ENCODE results near the gene MIER2.

The MIER2 gene

DNA sequence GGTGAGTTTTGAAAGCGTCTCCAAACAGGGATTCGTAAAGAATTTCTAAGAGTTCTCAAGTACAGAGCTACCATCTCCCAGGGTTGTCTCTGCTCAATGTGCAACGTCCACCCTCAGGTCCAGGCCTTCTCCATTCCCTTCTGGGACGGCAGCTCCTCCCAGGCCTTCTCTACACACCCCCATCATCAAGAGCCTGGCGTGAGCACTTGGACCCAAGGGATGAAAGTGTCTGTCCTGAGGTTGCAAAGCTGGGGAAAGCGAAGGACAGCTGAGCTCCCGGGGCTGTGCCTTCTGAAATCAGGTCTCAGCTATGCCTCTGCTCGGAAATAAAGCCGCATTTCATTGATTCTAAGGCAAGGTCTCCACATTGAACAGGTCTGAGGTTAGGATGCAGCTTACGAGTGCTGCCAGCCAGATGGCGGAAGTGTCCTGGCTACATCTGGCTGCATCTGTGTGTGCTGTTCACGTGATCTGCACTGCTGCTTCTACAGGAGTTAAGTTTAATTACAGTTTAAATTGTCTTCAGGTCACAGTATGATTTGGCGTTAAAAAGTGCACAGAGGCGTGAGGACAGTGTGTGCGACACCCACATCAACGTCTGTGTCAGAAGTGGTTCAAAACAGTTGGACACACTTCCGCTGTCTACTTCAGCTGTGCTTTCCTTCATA, 27.0 kb upstream of the MIER2 start:
- H3K4me1 ChIP-seq (ENCODE audit: control insufficient read depth, low read length) = peaks cover 20% of the 10 kb centered on the region
- no peaks in the 10 kb centered on the region for H3K36me3 ChIP-seq (ENCODE audit: control insufficient read depth, low read length)
- peak overlapping the region; percentile 61 for H3K4me2 ChIP-seq (ENCODE audit: low read length)
- peak overlapping the region; percentile 41 for H3K4me3 ChIP-seq (ENCODE audit: low read length)
- no peaks in the 10 kb centered on the region for H3F3A ChIP-seq (ENCODE audit: control insufficient read depth, insufficient read depth)
- no peaks in the 10 kb centered on the region for H3K79me2 ChIP-seq (ENCODE audit: control insufficient read depth, low read length)
- H4K20me1 ChIP-seq (ENCODE audit: control insufficient read depth, insufficient read depth, low read depth, low read length) = no peaks in the 10 kb centered on the region
- H3K27ac ChIP-seq (ENCODE audit: low read depth, low read length) = peak overlapping the region; percentile 59
- H3K9me3 ChIP-seq (ENCODE audit: control insufficient read depth, insufficient read depth, low read length) = no peaks in the 10 kb centered on the region
- no peaks in the 10 kb centered on the region for H3K27me3 ChIP-seq (ENCODE audit: control insufficient read depth, low read length)
- H3K9me2 ChIP-seq (replicated peaks; ENCODE audit: control insufficient read depth, low read length) = no peaks in the 10 kb centered on the region
- TF ChIP-seq, protein P1, sequence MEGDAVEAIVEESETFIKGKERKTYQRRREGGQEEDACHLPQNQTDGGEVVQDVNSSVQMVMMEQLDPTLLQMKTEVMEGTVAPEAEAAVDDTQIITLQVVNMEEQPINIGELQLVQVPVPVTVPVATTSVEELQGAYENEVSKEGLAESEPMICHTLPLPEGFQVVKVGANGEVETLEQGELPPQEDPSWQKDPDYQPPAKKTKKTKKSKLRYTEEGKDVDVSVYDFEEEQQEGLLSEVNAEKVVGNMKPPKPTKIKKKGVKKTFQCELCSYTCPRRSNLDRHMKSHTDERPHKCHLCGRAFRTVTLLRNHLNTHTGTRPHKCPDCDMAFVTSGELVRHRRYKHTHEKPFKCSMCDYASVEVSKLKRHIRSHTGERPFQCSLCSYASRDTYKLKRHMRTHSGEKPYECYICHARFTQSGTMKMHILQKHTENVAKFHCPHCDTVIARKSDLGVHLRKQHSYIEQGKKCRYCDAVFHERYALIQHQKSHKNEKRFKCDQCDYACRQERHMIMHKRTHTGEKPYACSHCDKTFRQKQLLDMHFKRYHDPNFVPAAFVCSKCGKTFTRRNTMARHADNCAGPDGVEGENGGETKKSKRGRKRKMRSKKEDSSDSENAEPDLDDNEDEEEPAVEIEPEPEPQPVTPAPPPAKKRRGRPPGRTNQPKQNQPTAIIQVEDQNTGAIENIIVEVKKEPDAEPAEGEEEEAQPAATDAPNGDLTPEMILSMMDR (IDR thresholded peaks at IDR 0.05; ENCODE audit: low read depth, low read length, poor library complexity, severe bottlenecking) = peak; percentile 24
- no peak for TF ChIP-seq EZH2phosphoT487 (IDR thresholded peaks at IDR 0.05; ENCODE audit: borderline replicate concordance, low read length)

DNA sequence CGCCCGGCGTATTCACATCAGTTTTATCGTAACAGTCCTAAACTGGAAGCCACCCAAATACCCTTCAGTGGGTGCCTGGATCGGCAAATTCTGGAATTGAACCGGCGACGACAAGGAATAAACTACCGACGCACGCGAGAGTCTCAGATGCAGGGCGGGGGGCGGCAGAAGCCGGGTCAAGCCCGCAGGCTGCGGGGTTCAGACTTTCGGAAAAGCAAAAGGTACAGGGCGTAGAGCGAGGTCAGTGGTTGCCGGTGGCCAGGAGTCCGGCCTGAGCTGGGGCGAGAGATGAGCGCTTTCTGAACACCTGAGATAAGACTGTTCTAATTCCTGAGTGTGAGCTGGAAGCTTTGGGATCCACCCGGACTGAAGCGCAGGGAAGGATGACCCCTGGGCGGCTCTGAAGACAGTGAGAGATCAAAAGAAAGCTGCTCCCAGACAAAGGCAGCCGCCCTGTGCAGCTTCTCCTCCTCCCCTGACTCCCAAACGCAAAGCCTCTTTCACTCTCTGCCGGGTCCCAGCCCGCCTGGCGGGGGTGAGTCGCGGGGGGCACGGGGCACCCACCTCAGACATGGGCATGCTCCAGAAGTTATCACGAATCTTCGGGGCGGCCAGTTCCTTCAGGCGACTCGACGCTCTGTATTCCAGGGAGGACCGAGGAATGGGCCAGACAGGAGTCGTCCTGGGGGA, 26.2 kb upstream of the MIER2 start:
- Histone ChIP-seq H3K36me3 (ENCODE audit: control insufficient read depth, low read length) (no peaks in the 10 kb centered on the region), H3K4me2 (ENCODE audit: low read length) (peak overlapping the region; percentile 61; the same call in 1 of the 2 replicates), H3K27ac (ENCODE audit: low read depth, low read length) (peak overlapping the region; percentile 59; the same call in 1 of the 2 replicates), H3K9me2 (replicated peaks; ENCODE audit: control insufficient read depth, low read length) (no peaks in the 10 kb centered on the region), H3K27me3 (ENCODE audit: control insufficient read depth, low read length) (no peaks in the 10 kb centered on the region), H4K20me1 (ENCODE audit: control insufficient read depth, insufficient read depth, low read depth, low read length) (no peaks in the 10 kb centered on the region), H3K4me3 (ENCODE audit: low read length) (no peak overlapping the region), H3K9me3 (ENCODE audit: control insufficient read depth, insufficient read depth, low read length) (no peaks in the 10 kb centered on the region), H3K79me2 (ENCODE audit: control insufficient read depth, low read length) (no peaks in the 10 kb centered on the region), H3F3A (ENCODE audit: control insufficient read depth, insufficient read depth) (no peaks in the 10 kb centered on the region), H3K4me1 (ENCODE audit: control insufficient read depth, low read length) (peaks cover 20% of the 10 kb centered on the region)
- TF ChIP-seq, protein P1 (IDR thresholded peaks at IDR 0.05; ENCODE audit: low read depth, low read length, poor library complexity, severe bottlenecking) = no peak
- no peak for TF ChIP-seq EZH2phosphoT487 (IDR thresholded peaks at IDR 0.05; ENCODE audit: borderline replicate concordance, low read length)

DNA sequence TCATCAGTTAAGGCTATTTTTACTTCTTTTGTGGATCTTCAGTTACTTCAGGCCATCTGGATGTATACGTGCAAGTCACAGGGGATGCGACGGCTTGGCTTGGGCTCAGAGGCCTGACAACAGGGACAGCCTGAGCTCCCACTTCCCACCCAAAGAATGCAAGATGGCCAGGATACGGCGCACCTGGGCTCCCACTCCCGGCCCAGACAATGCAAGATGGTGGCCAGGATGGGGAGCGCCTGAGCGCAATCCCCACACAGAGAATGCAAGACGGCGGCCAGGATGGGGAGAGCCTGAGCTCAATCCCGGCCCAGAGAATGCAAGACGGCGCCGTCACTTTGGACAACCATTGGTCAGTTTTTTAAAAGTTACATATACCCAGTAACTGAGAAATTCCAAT, 25.3 kb upstream of the MIER2 start:
- H3F3A ChIP-seq (ENCODE audit: control insufficient read depth, insufficient read depth) = no peaks in the 10 kb centered on the region
- TF ChIP-seq EZH2phosphoT487 (IDR thresholded peaks at IDR 0.05; ENCODE audit: borderline replicate concordance, low read length) = no peak
- TF ChIP-seq, protein P1 (IDR thresholded peaks at IDR 0.05; ENCODE audit: low read depth, low read length, poor library complexity, severe bottlenecking) = no peak
- H3K4me1 ChIP-seq (ENCODE audit: control insufficient read depth, low read length) = peaks cover 20% of the 10 kb centered on the region
- no peaks in the 10 kb centered on the region for H4K20me1 ChIP-seq (ENCODE audit: control insufficient read depth, insufficient read depth, low read depth, low read length)
- no peaks in the 10 kb centered on the region for H3K79me2 ChIP-seq (ENCODE audit: control insufficient read depth, low read length)
- no peaks in the 10 kb centered on the region for H3K27me3 ChIP-seq (ENCODE audit: control insufficient read depth, low read length)
- no peak overlapping the region for H3K4me3 ChIP-seq (ENCODE audit: low read length)
- no peak overlapping the region for H3K4me2 ChIP-seq (ENCODE audit: low read length)
- H3K9me2 ChIP-seq (replicated peaks; ENCODE audit: control insufficient read depth, low read length) = no peaks in the 10 kb centered on the region
- H3K9me3 ChIP-seq (ENCODE audit: control insufficient read depth, insufficient read depth, low read length) = no peaks in the 10 kb centered on the region
- no peaks in the 10 kb centered on the region for H3K36me3 ChIP-seq (ENCODE audit: control insufficient read depth, low read length)
- no peak overlapping the region for H3K27ac ChIP-seq (ENCODE audit: low read depth, low read length)
